GM21529 (cell line): ENCODE data around the gene METTL24.

ENCODE experiments used
- ATAC-seq: cut with Tn5 transposase; IDR thresholded peaks from one replicate; pipeline ENCODE4 v1.9.1; 2021; ENCODE audit not compliant: unreplicated experiment

METTL24 gene

GRCh38 chr6:110211753-110212152, 146.4 kb downstream of the METTL24 start:
- ATAC-seq = no peak

- no peak for ATAC-seq
These were observed 150.5 kb downstream of the METTL24 start for GRCh38 chr6:110207652-110208051.

- no peak for ATAC-seq
These were observed 156.8 kb downstream of the METTL24 start for GRCh38 chr6:110201151-110201884.

GRCh38 chr6:110198561-110198960, 159.6 kb downstream of the METTL24 start:
- ATAC-seq = no peak

- no peak for ATAC-seq
These were observed 161.3 kb downstream of the METTL24 start for GRCh38 chr6:110196874-110197273.

- ATAC-seq = no peak
These were observed 162.5 kb downstream of the METTL24 start for GRCh38 chr6:110195639-110196038.
